ENCODE results near the gene WDR70.
"Not testable (repeated sequence)": the region's sequence is repeated elsewhere in the genome, so short reads cannot be mapped to it uniquely, and the experiment has no call there.

Gene WDR70

DNA sequence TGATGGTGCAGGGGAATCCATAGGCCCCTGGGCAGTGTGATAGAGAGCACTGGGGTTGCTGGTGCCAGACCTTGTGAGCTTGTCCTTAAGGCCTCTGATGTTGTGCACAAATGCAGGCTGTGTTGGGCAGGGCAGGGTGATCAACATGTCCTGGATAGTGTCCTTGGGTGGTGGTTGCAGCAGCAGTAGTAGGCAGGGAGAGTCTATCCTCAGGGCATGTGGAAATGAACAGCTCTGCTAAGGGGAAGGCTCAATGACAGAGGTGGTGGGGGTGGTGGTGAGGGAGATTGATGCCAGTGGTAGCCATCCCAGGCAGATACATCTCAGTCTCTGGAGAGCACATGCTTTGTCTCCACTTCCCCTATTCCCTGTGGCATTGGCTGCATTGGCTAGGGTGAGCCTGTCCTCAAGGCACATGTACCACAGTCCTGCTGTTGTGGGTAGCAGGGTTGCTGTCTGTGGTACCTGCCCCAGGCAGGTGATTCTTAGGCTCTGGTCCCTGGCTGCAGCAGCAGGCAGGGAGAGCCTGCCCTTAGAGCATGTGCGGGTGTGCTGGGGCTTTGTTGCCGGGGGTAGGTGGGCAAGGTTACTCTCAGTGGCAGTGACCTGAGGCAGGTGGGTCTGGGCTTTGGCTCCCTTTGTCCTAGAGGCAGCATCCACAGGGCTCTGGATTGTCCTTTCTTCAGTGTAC lies 111.1 kb downstream of the WDR70 start:
- no peak overlapping the region for H3K4me3 ChIP-seq (ENCODE audit: low read length)
- no peak for TF ChIP-seq ZNF274 (IDR thresholded peaks at IDR 0.05; ENCODE audit: low read depth, low read length)

DNA sequence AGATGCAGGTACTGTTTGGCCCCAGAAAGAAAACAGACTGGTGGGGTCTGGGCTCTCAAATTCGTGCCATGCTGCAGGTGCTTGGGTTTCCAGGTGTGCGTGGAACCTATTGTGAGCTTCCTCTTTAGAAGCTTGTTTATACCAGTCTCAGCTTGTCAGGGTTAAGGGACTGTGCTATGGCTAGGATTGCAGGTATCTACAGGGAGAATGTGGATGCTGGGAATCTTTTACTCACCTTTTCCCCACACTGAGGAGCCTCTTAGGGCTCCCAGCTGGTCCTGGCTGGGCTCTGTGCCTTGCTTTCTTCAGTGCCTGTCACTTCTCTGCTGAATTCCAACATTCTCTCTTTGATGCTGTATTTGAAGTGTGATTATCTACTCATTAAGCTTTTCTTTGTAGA lies 111.8 kb downstream of the WDR70 start:
- no peak for TF ChIP-seq ZNF274 (IDR thresholded peaks at IDR 0.05; ENCODE audit: low read depth, low read length)
- no peak overlapping the region for H3K4me3 ChIP-seq (ENCODE audit: low read length)

GRCh38 chr5:37492778-37493555 lies 113.8 kb downstream of the WDR70 start:
- TF ChIP-seq ZNF274 (IDR thresholded peaks at IDR 0.05; ENCODE audit: low read depth, low read length), result no peak
- H3K4me3 ChIP-seq (ENCODE audit: low read length), result no peak overlapping the region

GRCh38 chr5:37494756-37495155 lies 115.6 kb downstream of the WDR70 start:
- H3K4me3 ChIP-seq (ENCODE audit: low read length), result no peak overlapping the region
- TF ChIP-seq ZNF274 (IDR thresholded peaks at IDR 0.05; ENCODE audit: low read depth, low read length), result no peak

- no peak for TF ChIP-seq ZNF274 (IDR thresholded peaks at IDR 0.05; ENCODE audit: low read depth, low read length)
These were observed 116.1 kb downstream of the WDR70 start for GRCh38 chr5:37495210-37495609.

GRCh38 chr5:37495668-37496347 lies 116.7 kb downstream of the WDR70 start:
- TF ChIP-seq ZNF274 (IDR thresholded peaks at IDR 0.05; ENCODE audit: low read depth, low read length), result no peak
- H3K4me3 ChIP-seq (ENCODE audit: low read length), result no peak overlapping the region

More at GRCh38 chr5:37495210-37495609, 116.1 kb downstream of the WDR70 start:
- no peak overlapping the region for H3K4me3 ChIP-seq (ENCODE audit: low read length)

GRCh38 chr5:37496902-37497445 lies 117.9 kb downstream of the WDR70 start:
- TF ChIP-seq ZNF274 (IDR thresholded peaks at IDR 0.05; ENCODE audit: low read depth, low read length), result no peak
- H3K4me3 ChIP-seq (ENCODE audit: low read length), result no peak overlapping the region

- TF ChIP-seq ZNF274 (IDR thresholded peaks at IDR 0.05; ENCODE audit: low read depth, low read length), result no peak
- H3K4me3 ChIP-seq (ENCODE audit: low read length), result no peak overlapping the region
These were observed 122.0 kb downstream of the WDR70 start for GRCh38 chr5:37501152-37501551.

- no peak overlapping the region for H3K4me3 ChIP-seq (ENCODE audit: low read length)
- TF ChIP-seq ZNF274 (IDR thresholded peaks at IDR 0.05; ENCODE audit: low read depth, low read length), result no peak
These were observed 127.1 kb downstream of the WDR70 start for GRCh38 chr5:37506241-37506640.

GRCh38 chr5:37506722-37507121 lies 127.6 kb downstream of the WDR70 start:
- TF ChIP-seq ZNF274 (IDR thresholded peaks at IDR 0.05; ENCODE audit: low read depth, low read length), result no peak
- no peak overlapping the region for H3K4me3 ChIP-seq (ENCODE audit: low read length)

GRCh38 chr5:37511646-37512045 lies 132.5 kb downstream of the WDR70 start:
- no peak overlapping the region for H3K4me3 ChIP-seq (ENCODE audit: low read length)
- no peak for TF ChIP-seq ZNF274 (IDR thresholded peaks at IDR 0.05; ENCODE audit: low read depth, low read length)

DNA sequence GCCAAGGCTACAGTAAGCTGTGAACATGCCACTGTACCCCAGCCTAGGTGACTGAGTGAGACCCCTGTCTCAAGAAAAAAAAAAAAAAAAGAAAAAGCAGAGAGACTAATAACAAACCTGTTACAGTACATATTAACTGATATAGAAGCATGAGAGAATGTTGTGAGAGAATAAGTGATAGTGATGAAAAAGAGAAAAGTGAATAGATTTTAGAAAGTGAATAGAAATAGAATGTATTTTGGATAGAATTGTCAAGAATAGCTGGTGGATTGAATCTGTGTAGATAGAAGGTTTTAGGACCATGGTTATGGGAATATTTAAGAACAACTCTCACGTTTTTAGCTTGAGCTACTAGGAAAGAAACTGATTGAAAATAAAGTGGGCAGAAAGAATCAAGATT lies 135.8 kb downstream of the WDR70 start:
- TF ChIP-seq ZNF274 (IDR thresholded peaks at IDR 0.05; ENCODE audit: low read depth, low read length), result no peak
- H3K4me3 ChIP-seq (ENCODE audit: low read length), result no peak overlapping the region

DNA sequence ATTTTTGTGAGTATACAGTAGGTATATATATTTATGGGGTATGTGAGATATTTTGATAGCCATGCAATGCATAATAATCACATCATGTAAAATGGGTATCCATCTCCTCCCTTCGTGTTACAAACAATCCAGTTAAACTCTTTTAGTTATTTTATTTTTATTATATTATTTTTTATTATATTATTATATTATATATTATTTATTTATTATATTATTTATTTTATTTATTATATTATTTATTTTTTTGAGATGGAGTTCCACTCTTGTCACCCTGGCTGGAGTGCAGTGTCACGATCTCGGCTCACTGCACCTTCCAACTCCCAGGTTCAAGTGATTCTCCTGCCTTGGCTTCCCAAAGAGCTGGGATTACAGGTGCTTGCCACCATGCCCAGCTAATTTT lies 138.6 kb downstream of the WDR70 start:
- TF ChIP-seq ZNF274 (IDR thresholded peaks at IDR 0.05; ENCODE audit: low read depth, low read length), result no peak
- H3K4me3 ChIP-seq (ENCODE audit: low read length), result no peak overlapping the region

DNA sequence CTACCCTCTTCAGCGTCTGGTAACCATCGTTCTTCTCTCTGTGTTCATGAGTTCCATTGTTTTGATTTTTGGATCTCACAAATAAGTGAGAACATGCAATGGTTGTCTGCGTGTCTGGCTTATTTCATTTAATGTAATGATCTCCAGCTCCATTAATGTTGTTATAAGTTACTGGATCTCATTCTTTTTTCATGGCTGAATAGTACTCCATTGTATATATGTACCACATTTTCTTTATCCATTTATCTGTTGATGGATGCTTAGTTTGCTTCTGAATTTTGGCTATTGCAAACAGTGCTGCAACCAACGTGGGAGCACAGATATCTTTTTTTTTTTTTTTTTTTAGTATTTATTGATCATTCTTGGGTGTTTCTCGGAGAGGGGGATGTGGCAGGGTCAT lies 139.2 kb downstream of the WDR70 start:
- not testable (repeated sequence) for H3K4me3 ChIP-seq (ENCODE audit: low read length)

DNA sequence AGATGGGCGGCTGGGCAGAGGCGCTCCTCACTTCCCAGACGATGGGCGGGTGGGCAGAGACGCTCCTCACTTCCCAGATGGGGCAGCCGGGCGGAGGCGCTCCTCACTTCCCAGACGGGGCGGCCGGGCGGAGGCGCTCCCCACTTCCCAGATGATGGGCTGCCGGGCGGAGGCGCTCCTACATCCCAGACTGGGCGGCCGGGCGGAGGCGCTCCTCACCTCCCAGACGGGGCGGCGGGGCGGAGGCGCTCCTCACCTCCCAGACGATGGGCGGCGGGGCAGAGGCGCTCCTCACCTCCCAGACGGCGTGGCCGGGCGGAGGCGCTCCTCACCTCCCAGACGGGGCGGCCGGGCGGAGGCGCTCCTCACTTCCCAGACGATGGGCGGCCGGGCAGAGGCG lies 140.2 kb downstream of the WDR70 start:
- no peak overlapping the region for H3K4me3 ChIP-seq (ENCODE audit: low read length)
- TF ChIP-seq ZNF274 (IDR thresholded peaks at IDR 0.05; ENCODE audit: low read depth, low read length), result no peak
